ENCODE data around the gene CEP85.
"Not testable (repeated sequence)": the region's sequence is repeated elsewhere in the genome, so short reads cannot be mapped to it uniquely, and the experiment has no call there.

CEP85 gene

GRCh38 chr1:26289158-26290059 is 55.4 kb downstream of the CEP85 start:
- H3K4me3 ChIP-seq (ENCODE audit: low read depth, low read length) = peak overlapping the region; percentile 34
- TF ChIP-seq, protein P1, sequence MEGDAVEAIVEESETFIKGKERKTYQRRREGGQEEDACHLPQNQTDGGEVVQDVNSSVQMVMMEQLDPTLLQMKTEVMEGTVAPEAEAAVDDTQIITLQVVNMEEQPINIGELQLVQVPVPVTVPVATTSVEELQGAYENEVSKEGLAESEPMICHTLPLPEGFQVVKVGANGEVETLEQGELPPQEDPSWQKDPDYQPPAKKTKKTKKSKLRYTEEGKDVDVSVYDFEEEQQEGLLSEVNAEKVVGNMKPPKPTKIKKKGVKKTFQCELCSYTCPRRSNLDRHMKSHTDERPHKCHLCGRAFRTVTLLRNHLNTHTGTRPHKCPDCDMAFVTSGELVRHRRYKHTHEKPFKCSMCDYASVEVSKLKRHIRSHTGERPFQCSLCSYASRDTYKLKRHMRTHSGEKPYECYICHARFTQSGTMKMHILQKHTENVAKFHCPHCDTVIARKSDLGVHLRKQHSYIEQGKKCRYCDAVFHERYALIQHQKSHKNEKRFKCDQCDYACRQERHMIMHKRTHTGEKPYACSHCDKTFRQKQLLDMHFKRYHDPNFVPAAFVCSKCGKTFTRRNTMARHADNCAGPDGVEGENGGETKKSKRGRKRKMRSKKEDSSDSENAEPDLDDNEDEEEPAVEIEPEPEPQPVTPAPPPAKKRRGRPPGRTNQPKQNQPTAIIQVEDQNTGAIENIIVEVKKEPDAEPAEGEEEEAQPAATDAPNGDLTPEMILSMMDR (IDR thresholded peaks at IDR 0.05; ENCODE audit: insufficient read depth, low read depth, low read length, missing control alignments) = no peak
- DNase-seq (ENCODE audit: low read depth) = peak; percentile 92

GRCh38 chr1:26290122-26290881 is 56.3 kb downstream of the CEP85 start:
- no peak overlapping the region; the same call in none of the 2 replicates for H3K4me3 ChIP-seq (ENCODE audit: low read depth, low read length)
- no peak for DNase-seq (ENCODE audit: low read depth)
- TF ChIP-seq, protein P1 (IDR thresholded peaks at IDR 0.05; ENCODE audit: insufficient read depth, low read depth, low read length, missing control alignments) = no peak

DNA sequence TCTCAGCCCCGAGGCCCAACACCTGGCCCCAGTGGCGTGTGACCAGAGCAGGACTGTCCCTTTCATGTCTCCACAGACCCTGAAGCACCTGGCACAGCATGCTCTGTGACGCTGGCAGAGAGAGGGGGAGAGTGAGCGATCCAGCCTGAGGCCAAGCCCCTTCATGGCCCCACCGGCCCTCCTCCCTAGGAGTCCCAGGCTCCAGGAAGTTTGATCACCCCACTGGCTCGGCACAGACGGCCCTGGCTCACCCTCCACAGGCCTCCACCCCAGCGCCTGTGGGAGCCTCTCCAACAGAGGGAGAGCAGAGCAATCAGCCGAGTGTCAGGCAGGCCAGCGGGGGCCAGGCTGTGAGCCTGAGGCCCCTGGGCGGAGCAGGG is 56.9 kb downstream of the CEP85 start:
- H3K4me3 ChIP-seq (ENCODE audit: low read depth, low read length) = no peak overlapping the region
- TF ChIP-seq, protein P1 (IDR thresholded peaks at IDR 0.05; ENCODE audit: insufficient read depth, low read depth, low read length, missing control alignments) = no peak
- peak; percentile 24 for DNase-seq (ENCODE audit: low read depth)

DNA sequence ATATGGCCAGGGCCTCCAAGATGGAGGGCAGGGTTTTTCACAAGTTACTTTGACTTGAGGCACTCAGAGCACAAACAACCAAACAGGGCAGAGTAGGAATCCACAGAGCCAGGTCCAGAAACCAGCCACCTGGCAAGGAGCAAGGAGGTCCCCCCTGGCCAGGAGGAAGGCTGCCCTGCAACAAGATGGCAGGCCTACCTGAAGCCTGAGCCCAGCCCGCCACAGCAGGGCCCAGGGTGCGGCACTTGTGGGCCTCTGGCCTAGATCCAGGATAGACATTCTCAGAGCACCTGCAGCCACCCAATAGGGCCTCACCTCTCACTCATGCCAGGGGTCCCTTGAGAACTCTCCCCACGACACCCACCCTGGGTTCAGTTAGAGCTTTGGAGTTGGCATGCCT is 57.4 kb downstream of the CEP85 start:
- no peak overlapping the region for H3K4me3 ChIP-seq (ENCODE audit: low read depth, low read length)
- TF ChIP-seq, protein P1 (IDR thresholded peaks at IDR 0.05; ENCODE audit: insufficient read depth, low read depth, low read length, missing control alignments) = no peak
- no peak for DNase-seq (ENCODE audit: low read depth)

DNA sequence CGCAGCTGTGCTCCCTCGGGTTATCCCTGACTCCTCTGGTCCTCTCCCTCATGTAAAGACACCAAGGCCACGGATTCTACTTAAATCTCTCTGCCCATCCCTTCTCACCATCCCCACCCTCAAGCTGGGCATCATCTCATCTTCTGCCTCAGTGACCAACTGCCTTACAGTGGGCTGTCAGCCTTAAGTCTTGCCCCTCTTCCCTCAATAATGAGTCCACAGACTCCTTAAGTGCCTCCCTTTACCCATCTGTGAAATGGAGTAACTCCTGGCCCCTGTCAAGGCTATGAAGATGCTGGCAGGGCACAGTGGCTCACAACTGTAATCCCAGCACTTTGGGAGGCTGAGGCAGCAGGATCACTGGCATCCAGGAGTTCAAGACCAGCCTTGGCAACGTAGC is 57.9 kb downstream of the CEP85 start:
- TF ChIP-seq, protein P1 (IDR thresholded peaks at IDR 0.05; ENCODE audit: insufficient read depth, low read depth, low read length, missing control alignments) = no peak

DNA sequence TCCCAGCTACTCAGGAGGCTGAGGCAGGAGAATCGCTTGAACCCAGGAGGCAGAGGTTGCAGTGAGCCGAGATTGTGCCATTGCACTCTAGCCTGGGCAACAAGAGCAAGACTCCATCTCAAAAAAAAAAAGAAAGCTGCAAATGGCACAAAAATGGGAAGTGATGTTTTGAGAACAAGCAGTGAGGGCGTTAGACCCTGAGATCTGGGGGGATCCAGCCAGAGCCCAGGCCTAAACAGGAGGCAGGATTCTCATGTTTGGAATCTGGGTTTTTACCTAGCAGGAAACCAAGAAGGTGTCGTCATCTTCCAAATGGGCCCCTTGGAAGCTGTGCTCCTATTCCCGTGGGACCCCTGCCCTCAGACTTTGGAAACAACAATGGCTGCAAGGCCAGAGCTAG is 58.7 kb downstream of the CEP85 start:
- not testable (repeated sequence) for DNase-seq (ENCODE audit: low read depth)

More for the DNA sequence above, 57.9 kb downstream of the CEP85 start:
- no peak for DNase-seq (ENCODE audit: low read depth)
- no peak overlapping the region for H3K4me3 ChIP-seq (ENCODE audit: low read depth, low read length)

DNA sequence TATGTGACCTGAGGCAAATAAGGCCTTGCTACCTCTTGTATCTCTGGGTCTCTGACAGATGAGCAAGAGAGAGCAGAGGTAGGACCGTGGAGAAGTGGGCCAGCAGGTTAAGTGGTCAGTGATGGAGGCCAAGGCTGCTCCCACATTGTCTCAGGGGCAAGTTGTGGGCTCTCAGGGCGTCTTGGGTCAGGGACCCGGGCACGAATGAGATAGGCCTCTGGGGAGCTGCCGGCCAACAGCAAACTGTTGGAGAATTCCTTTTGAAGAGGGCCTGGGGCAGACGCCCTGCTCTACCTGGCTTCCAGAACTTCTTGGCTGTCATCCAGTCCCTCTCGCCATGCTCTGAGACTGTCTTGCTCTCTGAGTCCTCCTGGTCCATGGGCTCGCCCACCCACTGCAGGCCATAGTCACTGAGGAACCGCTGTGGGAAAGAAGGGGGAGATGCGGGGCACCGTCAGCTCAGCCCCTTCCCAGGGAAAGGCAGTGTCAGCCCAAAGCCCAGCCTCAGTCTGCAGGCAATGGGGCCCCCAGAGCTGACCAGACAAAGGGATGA is 60.0 kb downstream of the CEP85 start:
- no peak for DNase-seq (ENCODE audit: low read depth)
- TF ChIP-seq, protein P1 (IDR thresholded peaks at IDR 0.05; ENCODE audit: insufficient read depth, low read depth, low read length, missing control alignments) = no peak
- no peak overlapping the region for H3K4me3 ChIP-seq (ENCODE audit: low read depth, low read length)

More for the DNA sequence above, 58.7 kb downstream of the CEP85 start:
- not testable (repeated sequence) for H3K4me3 ChIP-seq (ENCODE audit: low read depth, low read length)

All from GM12865 (cell line).